Left ventricle myocardium inferior (tissue), 1 donor: ENCODE measurements around the gene SESN1. TPM values are rescaled to one million over a fixed set of nuclear protein-coding genes. Genes with fewer than 3 reads are reported as not detected.

Experiments
- DNase-seq: peaks from one replicate; pipeline ENCODE4 v3.0.0-alpha.2; 2020
- H3K27ac ChIP-seq: fragments of 200-600 bp; replicated peaks from 2 replicates; pipeline ENCODE4 v1.8.0; 2021
- H3K27me3 ChIP-seq: fragments of 200-600 bp; 2 replicates; pipeline ENCODE4 v1.8.0; 2021; ENCODE audit warnings: low read depth
- H3K36me3 ChIP-seq: fragments of 200-600 bp; 2 replicates; pipeline ENCODE4 v1.8.0; 2021
- H3K4me1 ChIP-seq: fragments of 200-600 bp; 2 replicates; pipeline ENCODE4 v1.8.0; 2021
- H3K4me3 ChIP-seq: fragments of 200-600 bp; 2 replicates; pipeline ENCODE4 v1.8.0; 2021; ENCODE audit warnings: mild to moderate bottlenecking, moderate library complexity
- H3K9me3 ChIP-seq: fragments of 200-600 bp; replicated peaks from 2 replicates; pipeline ENCODE4 v1.8.0; 2021
- intact Hi-C: fragments of 100-400 bp; cut with micrococcal nuclease; formaldehyde crosslinking; loops from one replicate; pipeline ENCODE4 v1.11.0; 2022
- total RNA-seq: library from RNA; stranded (reverse); fragmentation: NEBNext Ultra II Directional; extraction: Animal tissue kit (Norgen Biotek cat#: 25700); gene quantifications from one replicate; pipeline ENCODE4 v1.2.1, GENCODE V29; 2021
- TF ChIP-seq, protein P1 (sequence below): fragments of 200-600 bp; IDR thresholded peaks from 2 replicates; pipeline ENCODE4 v1.8.0; 2021; ENCODE audit warnings: antibody characterized with exemption, mild to moderate bottlenecking, borderline replicate concordance
- donor health status: DM: no; HTN: yes; CAD: no; lungs with severe emphysema.

The SESN1 gene
- total RNA-seq, 1 donor from 2014 or later = 44.1 TPM

DNA sequence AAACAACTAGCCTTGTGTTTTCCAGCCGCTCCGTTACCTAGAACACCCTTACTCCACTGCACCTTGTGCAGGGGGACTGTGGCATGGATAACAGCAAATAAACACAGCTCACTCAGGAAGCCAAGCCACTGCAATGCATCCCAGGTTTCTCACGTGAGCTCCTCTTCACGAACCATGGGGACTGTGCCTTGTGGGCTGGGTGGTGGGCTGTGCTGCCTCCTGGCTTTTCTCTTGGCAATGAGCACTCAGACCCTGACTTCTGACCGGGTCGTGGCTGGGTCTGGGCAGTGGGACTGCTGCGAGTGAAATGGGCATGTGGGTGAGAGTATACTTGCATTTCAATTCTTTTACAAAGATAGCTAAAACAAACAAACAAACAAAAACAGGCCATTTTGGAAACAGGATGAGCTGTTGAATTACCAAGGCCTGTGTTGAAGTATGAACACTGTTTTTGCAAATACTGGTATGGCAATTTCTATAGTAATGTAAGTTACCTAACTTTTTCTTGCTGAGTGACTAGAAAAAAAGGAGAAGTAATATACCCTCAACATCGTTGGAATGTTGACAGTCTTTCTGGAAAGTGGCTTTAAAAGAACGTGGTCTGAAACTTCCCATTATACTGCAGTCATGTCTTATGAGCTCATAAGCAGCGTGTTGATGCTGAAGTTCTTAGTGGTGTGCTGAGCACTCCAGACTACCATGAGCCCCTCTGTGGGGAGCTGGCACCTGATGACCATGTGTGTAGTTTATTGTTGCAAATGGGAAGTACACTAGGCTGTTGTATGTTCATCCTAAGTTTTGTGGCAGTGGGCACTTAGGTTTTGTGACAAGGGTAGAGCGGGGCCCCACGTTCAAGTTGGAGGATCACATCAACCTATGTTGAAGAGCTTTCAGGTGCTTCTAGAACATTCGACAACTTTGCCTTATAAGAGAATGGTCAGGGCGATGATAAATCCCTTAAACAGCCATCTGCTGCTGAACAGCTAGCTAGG lies 126.0 kb downstream of the SESN1 start:
- Histone ChIP-seq H3K4me3 (no peak overlapping the region), H3K27ac (peak overlapping the region; percentile 89), H3K27me3 (no peaks in the 10 kb centered on the region), H3K36me3 (no peaks in the 10 kb centered on the region), H3K9me3 (no peaks in the 10 kb centered on the region), H3K4me1 (peaks cover 51% of the 10 kb centered on the region)
- intact Hi-C loops = no loop called here
- DNase-seq = no peak
- TF ChIP-seq, protein P1, sequence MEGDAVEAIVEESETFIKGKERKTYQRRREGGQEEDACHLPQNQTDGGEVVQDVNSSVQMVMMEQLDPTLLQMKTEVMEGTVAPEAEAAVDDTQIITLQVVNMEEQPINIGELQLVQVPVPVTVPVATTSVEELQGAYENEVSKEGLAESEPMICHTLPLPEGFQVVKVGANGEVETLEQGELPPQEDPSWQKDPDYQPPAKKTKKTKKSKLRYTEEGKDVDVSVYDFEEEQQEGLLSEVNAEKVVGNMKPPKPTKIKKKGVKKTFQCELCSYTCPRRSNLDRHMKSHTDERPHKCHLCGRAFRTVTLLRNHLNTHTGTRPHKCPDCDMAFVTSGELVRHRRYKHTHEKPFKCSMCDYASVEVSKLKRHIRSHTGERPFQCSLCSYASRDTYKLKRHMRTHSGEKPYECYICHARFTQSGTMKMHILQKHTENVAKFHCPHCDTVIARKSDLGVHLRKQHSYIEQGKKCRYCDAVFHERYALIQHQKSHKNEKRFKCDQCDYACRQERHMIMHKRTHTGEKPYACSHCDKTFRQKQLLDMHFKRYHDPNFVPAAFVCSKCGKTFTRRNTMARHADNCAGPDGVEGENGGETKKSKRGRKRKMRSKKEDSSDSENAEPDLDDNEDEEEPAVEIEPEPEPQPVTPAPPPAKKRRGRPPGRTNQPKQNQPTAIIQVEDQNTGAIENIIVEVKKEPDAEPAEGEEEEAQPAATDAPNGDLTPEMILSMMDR = no peak

DNA sequence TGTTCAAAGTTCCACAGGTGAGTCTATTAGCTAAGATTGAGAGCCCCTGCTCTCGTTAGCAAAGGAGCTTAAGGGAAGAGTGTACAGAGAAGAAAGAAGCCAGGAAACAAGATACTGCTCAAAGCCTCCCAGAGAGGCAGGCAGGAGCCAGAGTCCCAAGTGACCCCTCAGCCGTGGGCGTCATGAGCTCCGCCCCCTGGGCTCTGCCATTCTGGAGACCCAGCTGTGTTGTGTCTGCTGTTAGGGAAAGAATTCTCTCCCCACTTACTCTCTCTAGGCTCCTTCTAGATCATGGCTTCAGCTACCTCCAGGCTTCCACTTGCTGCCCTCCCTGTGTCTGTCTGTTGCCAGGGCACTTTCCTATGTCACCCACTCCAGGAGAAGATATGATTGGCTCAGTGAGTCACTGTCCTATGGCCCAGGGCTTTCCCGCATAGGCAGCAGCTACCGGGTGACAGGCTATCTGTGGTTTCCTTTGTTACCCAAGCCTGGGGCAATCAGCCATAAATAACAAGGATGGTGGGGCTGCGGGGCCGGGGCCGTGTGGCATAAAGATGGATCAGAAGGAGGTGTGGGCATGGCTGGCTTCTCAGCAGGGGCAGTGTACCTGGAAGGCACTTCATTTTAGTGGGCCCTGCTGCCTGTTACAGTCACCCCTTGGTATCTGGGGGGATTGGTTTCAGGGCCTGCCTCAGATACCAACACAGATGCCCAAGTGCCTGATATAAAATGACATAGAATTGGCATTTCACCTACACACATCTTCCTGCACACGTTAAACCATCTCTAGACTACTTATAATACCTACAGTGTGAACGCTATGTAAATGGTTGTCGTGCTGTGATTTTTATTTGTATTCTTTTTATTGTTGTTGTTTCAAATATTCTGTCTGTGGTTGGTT lies 127.5 kb downstream of the SESN1 start:
- H3K27me3 ChIP-seq = no peaks in the 10 kb centered on the region
- peak; percentile 50 for DNase-seq
- intact Hi-C loops = no loop called here
- H3K9me3 ChIP-seq = no peaks in the 10 kb centered on the region
- H3K27ac ChIP-seq = peak overlapping the region; percentile 89
- no peaks in the 10 kb centered on the region for H3K36me3 ChIP-seq
- peak overlapping the region; percentile 3 for H3K4me3 ChIP-seq
- TF ChIP-seq, protein P1 = no peak
- peaks cover 49% of the 10 kb centered on the region for H3K4me1 ChIP-seq

DNA sequence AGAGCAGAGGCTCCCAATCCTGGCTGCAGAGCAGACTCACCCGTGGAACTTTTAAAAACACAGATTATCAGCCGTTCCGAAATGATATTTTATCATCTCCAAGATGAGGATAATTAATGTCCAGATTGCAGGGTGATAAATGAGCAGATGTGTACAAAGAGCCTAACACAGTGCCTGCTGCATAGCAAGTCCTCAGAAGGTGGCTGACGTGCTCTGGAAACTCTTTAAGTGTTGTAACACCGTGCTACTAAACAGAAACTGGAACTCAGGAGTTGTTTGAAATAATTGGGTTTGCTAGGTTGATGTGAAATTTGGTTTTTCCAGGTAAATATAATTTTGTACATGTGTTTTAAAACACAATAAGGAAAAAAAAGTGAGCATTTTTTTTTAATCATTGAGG lies 128.4 kb downstream of the SESN1 start:
- Histone ChIP-seq H3K27me3 (no peaks in the 10 kb centered on the region), H3K4me1 (peaks cover 42% of the 10 kb centered on the region), H3K9me3 (no peaks in the 10 kb centered on the region), H3K4me3 (no peak overlapping the region), H3K27ac (peak overlapping the region; percentile 89), H3K36me3 (no peaks in the 10 kb centered on the region)
- TF ChIP-seq, protein P1 = no peak
- intact Hi-C loops = no loop called here
- no peak for DNase-seq

DNA sequence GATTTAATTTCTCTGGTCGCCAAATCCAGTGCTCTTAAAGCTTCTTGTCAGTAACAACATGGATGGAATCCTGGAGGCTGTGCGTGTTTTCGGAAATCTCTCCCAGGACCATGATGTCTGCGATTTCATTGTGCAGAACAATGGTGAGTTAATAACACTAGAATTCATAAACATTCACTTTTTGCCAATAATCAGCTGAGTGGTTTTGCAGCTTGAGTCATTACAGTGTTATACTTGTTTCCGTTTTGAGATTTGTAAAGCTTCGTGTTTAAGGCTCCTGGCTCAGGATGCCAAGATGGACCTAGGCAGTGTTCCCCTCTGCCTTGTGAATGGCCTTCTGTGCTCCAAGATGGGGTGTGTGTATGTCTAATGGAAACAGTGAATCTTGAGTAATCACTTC lies 132.7 kb downstream of the SESN1 start:
- Histone ChIP-seq H3K4me3 (no peak overlapping the region), H3K27me3 (no peaks in the 10 kb centered on the region), H3K4me1 (peaks cover 20% of the 10 kb centered on the region), H3K36me3 (no peaks in the 10 kb centered on the region), H3K9me3 (no peaks in the 10 kb centered on the region), H3K27ac (no peak overlapping the region)
- intact Hi-C loops = no loop called here
- no peak for DNase-seq
- TF ChIP-seq, protein P1 = no peak

DNA sequence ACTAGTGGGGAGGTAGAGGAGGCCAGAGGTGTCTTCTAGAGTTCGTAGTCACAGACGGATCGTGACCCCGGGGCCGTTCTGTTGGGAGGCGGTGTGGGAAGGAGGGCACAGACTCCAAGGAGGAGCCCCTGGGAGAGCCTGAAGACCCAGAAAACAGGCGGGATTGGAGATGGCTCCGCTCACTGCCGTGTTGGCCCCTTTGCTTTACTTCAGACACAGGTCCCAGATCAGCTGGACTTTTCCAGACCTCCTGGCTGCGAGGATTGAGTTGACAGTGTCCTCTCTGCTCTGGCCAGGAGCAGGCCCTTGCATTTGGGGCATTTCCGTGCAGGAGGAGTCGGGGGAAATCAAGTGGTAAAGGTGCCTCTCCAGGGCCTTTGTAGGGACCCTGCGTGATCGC lies 133.6 kb downstream of the SESN1 start:
- Histone ChIP-seq H3K4me1 (peaks cover 11% of the 10 kb centered on the region), H3K9me3 (no peaks in the 10 kb centered on the region), H3K27ac (no peak overlapping the region), H3K36me3 (no peaks in the 10 kb centered on the region), H3K27me3 (no peaks in the 10 kb centered on the region), H3K4me3 (no peak overlapping the region)
- no peak for DNase-seq
- TF ChIP-seq, protein P1 = no peak
- intact Hi-C loops = no loop called here
